ENCODE data around the gene PSAT1. TPM values are rescaled to one million over a fixed set of nuclear protein-coding genes. Genes with fewer than 3 reads are reported as not detected.

Gene PSAT1
- total and polyA plus RNA-seq, 2 of the 13 experiments (the other 11 are each of a cell fraction or from before 2014, with no cell fraction given) = 135 to 229 TPM

DNA sequence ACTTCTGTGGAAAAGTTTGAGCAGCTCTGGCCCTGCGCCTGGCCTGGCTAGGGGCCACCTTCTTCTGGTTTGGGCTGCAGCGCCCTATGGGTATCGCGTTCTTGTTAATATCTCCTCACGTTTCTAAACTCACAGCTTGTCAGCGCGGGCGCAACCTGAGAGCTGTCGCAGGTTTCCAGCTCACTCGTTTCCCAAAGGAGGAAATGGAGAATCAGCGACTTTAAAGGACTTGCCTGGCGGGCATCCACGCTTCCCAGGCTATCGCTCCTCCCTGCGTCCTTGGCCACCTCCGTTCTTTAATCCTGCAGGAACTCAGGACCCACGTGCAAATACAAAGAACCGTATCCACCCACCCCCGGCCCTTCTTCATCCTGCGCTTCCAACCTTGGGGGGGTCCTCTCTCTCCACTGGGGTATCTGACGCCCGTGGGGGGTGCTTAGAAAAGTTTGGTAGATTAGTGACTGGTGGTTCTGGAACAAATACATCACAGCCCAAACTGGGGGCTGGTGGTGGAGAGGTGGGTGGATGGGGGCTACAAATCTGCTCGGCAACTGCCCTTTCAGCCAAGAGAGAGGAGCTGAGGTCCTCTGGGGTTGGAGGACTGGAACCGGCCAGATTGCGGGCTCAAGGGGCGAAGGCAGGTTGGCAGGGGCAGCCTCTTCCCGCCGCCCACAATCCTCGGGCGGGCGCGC, 578 bp upstream of the PSAT1 start (continued):
- TF ChIP-seq, protein P1, sequence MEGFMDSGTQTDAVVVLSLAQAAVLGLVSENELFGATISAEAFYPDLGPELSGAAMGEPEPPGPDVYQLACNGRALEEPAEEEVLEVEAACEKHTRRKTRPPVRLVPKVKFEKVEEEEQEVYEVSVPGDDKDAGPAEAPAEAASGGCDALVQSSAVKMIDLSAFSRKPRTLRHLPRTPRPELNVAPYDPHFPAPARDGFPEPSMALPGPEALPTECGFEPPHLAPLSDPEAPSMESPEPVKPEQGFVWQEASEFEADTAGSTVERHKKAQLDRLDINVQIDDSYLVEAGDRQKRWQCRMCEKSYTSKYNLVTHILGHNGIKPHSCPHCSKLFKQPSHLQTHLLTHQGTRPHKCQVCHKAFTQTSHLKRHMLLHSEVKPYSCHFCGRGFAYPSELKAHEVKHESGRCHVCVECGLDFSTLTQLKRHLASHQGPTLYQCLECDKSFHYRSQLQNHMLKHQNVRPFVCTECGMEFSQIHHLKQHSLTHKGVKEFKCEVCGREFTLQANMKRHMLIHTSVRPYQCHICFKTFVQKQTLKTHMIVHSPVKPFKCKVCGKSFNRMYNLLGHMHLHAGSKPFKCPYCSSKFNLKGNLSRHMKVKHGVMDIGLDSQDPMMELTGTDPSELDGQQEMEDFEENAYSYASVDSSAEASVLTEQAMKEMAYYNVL (CRISPR knock-in tag; IDR thresholded peaks at IDR 0.05; ENCODE audit: borderline replicate concordance) = peak; percentile 50
- TF ChIP-seq, protein P2, sequence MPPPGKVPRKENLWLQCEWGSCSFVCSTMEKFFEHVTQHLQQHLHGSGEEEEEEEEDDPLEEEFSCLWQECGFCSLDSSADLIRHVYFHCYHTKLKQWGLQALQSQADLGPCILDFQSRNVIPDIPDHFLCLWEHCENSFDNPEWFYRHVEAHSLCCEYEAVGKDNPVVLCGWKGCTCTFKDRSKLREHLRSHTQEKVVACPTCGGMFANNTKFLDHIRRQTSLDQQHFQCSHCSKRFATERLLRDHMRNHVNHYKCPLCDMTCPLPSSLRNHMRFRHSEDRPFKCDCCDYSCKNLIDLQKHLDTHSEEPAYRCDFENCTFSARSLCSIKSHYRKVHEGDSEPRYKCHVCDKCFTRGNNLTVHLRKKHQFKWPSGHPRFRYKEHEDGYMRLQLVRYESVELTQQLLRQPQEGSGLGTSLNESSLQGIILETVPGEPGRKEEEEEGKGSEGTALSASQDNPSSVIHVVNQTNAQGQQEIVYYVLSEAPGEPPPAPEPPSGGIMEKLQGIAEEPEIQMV (CRISPR knock-in tag; IDR thresholded peaks at IDR 0.05; ENCODE audit: low read depth) = no peak
- TF ChIP-seq ZNF780A (CRISPR knock-in tag; IDR thresholded peaks at IDR 0.05) = 0 out of 2 replicates have a peak, but pooled peaks have one; percentile 6
- no peak for TF ChIP-seq EEA1 (CRISPR knock-in tag; IDR thresholded peaks at IDR 0.05; ENCODE audit: borderline replicate concordance)
- no peak for TF ChIP-seq XBP1 (CRISPR knock-in tag; IDR thresholded peaks at IDR 0.05)
- TF ChIP-seq NFIC (IDR thresholded peaks at IDR 0.05; ENCODE audit: low read length) = 0 out of 2 replicates have a peak, but pooled peaks have one; percentile 25
- TF ChIP-seq CEBPG (CRISPR knock-in tag; IDR thresholded peaks at IDR 0.05) = no peak
- TF ChIP-seq RBFOX2 (IDR thresholded peaks at IDR 0.05; ENCODE audit: low read depth, low read length) = no peak
- TF ChIP-seq U2AF2 (IDR thresholded peaks at IDR 0.05; ENCODE audit: low read depth, low read length) = no peak
- TF ChIP-seq ATF7-NPFF (CRISPR knock-in tag; IDR thresholded peaks at IDR 0.05; ENCODE audit: low read depth) = no peak
- peak in 1 of 2 experiments; percentile 67; a peak in 1 of 4 replicates for TF ChIP-seq KLF16 (CRISPR knock-in tag; IDR thresholded peaks at IDR 0.05)
- TF ChIP-seq, protein P3, sequence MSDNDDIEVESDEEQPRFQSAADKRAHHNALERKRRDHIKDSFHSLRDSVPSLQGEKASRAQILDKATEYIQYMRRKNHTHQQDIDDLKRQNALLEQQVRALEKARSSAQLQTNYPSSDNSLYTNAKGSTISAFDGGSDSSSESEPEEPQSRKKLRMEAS (IDR thresholded peaks at IDR 0.05) = 0 out of 2 replicates have a peak, but pooled peaks have one; percentile 13
- TF ChIP-seq ZNF724P (CRISPR knock-in tag; IDR thresholded peaks at IDR 0.05; ENCODE audit: borderline replicate concordance) = no peak
- TF ChIP-seq ELF3 (CRISPR knock-in tag; IDR thresholded peaks at IDR 0.05) = peak; percentile 39; the same call in 1 of the 2 replicates
- 0 out of 2 replicates have a peak, but pooled peaks have one; percentile 17 for TF ChIP-seq ZNF441 (CRISPR knock-in tag; IDR thresholded peaks at IDR 0.05; ENCODE audit: borderline replicate concordance)
- TF ChIP-seq, protein P4, sequence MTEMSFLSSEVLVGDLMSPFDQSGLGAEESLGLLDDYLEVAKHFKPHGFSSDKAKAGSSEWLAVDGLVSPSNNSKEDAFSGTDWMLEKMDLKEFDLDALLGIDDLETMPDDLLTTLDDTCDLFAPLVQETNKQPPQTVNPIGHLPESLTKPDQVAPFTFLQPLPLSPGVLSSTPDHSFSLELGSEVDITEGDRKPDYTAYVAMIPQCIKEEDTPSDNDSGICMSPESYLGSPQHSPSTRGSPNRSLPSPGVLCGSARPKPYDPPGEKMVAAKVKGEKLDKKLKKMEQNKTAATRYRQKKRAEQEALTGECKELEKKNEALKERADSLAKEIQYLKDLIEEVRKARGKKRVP (CRISPR knock-in tag; IDR thresholded peaks at IDR 0.05) = peak in 1 of 2 experiments; percentile 54; a peak in 1 of 4 replicates
- no peak for TF ChIP-seq ATM (IDR thresholded peaks at IDR 0.05; ENCODE audit: borderline replicate concordance)
- peak; percentile 38 for TF ChIP-seq RBM22 (optimal IDR thresholded peaks at IDR 0.05; ENCODE audit: low read length)
- peak; percentile 20; the same call in 1 of the 2 replicates for TF ChIP-seq GFI1 (CRISPR knock-in tag; IDR thresholded peaks at IDR 0.05; ENCODE audit: borderline replicate concordance)
- peak; percentile 1; the same call in 1 of the 2 replicates for TF ChIP-seq RAD21 (CRISPR knock-in tag; IDR thresholded peaks at IDR 0.05)
- no peak for TF ChIP-seq NR2C2 (CRISPR knock-in tag; IDR thresholded peaks at IDR 0.05; ENCODE audit: borderline replicate concordance)
- TF ChIP-seq, protein P5, sequence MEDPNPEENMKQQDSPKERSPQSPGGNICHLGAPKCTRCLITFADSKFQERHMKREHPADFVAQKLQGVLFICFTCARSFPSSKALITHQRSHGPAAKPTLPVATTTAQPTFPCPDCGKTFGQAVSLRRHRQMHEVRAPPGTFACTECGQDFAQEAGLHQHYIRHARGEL (CRISPR knock-in tag; IDR thresholded peaks at IDR 0.05) = no peak
- TF ChIP-seq, protein P6, sequence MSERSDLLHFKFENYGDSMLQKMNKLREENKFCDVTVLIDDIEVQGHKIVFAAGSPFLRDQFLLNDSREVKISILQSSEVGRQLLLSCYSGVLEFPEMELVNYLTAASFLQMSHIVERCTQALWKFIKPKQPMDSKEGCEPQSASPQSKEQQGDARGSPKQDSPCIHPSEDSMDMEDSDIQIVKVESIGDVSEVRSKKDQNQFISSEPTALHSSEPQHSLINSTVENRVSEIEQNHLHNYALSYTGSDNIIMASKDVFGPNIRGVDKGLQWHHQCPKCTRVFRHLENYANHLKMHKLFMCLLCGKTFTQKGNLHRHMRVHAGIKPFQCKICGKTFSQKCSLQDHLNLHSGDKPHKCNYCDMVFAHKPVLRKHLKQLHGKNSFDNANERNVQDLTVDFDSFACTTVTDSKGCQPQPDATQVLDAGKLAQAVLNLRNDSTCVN (CRISPR knock-in tag; IDR thresholded peaks at IDR 0.05; ENCODE audit: borderline replicate concordance) = 0 out of 2 replicates have a peak, but pooled peaks have one; percentile 37

Data from HepG2 (cell line).